Measurements from ENCODE around the gene VEGFB.

DNA sequence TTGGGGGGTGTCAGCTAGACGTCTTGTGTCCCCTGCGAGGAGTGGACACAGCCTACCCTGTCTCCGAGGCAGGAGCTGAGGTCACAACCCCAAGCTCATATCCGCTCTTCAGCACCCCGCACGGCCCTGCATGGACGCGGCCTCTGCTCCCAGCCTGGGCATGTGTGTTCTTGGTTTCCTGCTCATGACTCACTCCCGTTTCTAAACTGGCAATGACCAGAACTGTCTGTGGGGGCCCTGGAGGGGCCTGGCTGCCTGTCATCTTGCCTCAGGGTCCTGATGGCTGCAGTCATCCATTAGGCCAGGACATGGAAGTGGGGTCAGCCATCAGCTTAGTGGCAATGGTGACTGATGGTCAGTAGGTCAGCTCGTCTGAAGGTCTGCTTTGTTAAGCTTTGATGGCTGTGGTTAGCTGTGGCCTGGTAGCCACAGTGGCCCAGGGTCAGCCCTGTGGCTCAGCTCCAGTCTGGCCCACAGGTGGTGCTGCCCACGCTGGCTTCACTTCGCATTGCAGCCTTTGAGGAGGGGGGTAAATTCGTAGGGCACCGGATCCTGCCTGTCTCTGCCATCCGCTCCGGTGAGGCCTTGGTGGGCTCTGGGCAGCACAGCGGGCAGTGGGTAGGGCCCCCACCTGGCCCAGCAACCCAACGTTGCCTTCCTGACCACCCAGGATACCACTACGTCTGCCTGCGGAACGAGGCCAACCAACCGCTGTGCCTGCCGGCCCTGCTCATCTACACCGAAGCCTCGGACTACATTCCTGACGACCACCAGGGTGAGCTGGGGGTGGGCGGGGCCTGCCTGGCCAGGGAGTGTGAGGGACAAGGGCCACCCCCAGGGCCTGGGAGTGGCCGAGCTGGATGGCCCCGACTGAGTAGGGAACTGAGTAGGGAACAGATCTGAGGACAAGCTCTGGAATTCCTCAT lies 28.9 kb downstream of the VEGFB start:
- TF ChIP-seq ZNF274 (IDR thresholded peaks at IDR 0.05; ENCODE audit: low read depth, low read length) (no peak), SUZ12 (IDR thresholded peaks at IDR 0.05; ENCODE audit: extremely low read depth, insufficient read depth, insufficient read length) (no peak), YY1 (IDR thresholded peaks at IDR 0.05; ENCODE audit: insufficient read depth, insufficient read length) (no peak)

All from NT2/D1 (cell line).